Gastrocnemius medialis (tissue), 4 donors: ENCODE results near the gene ZBTB22. TPM values are rescaled to one million over a fixed set of nuclear protein-coding genes. Genes with fewer than 3 reads are reported as not detected.

ENCODE experiments used
- ATAC-seq, 2 donors: fragments of 150-250 bp; one replicate each; pipeline ENCODE4 v1.9.1; 2016
- DNase-seq, 2 donors: peaks; one replicate each; pipeline ENCODE4 v3.0.0-alpha.2; 2019
- H3K27ac ChIP-seq, 4 donors: fragments of 200-600 bp; sonication (generic); 1 replicate in 1 of 4; 2 replicates in 3 of 4; pipeline ENCODE4 v1.5.1; 2016 to 2018; ENCODE audit warnings: mild to moderate bottlenecking in 2 of 4, moderate library complexity in 1 of 4
- H3K27me3 ChIP-seq, 3 donors: fragments of 200-600 bp; sonication (generic) in 2 of 3; 1 replicate in 1 of 3; 2 replicates in 2 of 3; pipeline versions ENCODE4 v1.5.1 to v1.6.0; 2016 to 2019; ENCODE audit warnings: mild to moderate bottlenecking in 1 of 3, moderate library complexity in 1 of 3
- H3K36me3 ChIP-seq, 2 donors: fragments of 200-600 bp; sonication (generic) in 1 of 2; one replicate each; pipeline ENCODE4 v1.5.1; 2017 to 2018
- H3K4me1 ChIP-seq, 2 donors: fragments of 200-600 bp; sonication (generic) in 1 of 2; one replicate each; pipeline ENCODE4 v1.5.1; 2016 to 2017; ENCODE audit warnings: mild to moderate bottlenecking in 2 of 2
- H3K4me3 ChIP-seq, 4 donors: fragments of 200-600 bp; sonication (generic) in 3 of 4; 1 replicate in 1 of 4; 2 replicates in 3 of 4; pipeline ENCODE4 v1.5.1; 2016 to 2019; ENCODE audit warnings: mild to moderate bottlenecking in 2 of 4
- H3K9me3 ChIP-seq, 3 donors: fragments of 200-600 bp; sonication (generic) in 2 of 3; 1 replicate in 1 of 3; 2 replicates in 2 of 3; pipeline ENCODE4 v1.5.1; 2016 to 2019
- POLR2A ChIP-seq, 2 donors: fragments of 450-650 bp; IDR thresholded peaks; one replicate each; pipeline ENCODE4 v1.6.1; 2017; ENCODE audit warnings: antibody characterized with exemption in 2 of 2, mild to moderate bottlenecking in 2 of 2, moderate library complexity in 2 of 2
- in situ Hi-C, 4 donors: fragments of 200-750 bp; cut with MboI; loops; one replicate each; pipeline versions ENCODE4 v1.15.0 to v1.8.0; 2017; ENCODE audit warnings: low sequenced_read_pairs in 4 of 4
- intact Hi-C: fragments of 100-400 bp; cut with DNase I; formaldehyde crosslinking; loops from one replicate; pipeline ENCODE4 v1.15.1; 2023; ENCODE audit warnings: low total_unique reads
- total RNA-seq, 4 donors: library from RNA; depleted of rRNA; stranded (reverse); fragments of >200 nt; gene quantifications; one replicate each; pipeline versions ENCODE4 v1.1.0 to v1.2.3, GENCODE V29; 2016
- TF ChIP-seq, protein P1 (sequence below), 5 experiments: fragments of 450-650 bp in 3 of 5; fragments of 200-600 bp in 2 of 5; sonication (generic) in 2 of 5; IDR thresholded peaks in 4 of 5; conservative IDR thresholded peaks in 1 of 5; 1 replicate in 4 of 5; 2 replicates in 1 of 5; pipeline ENCODE4 v1.5.1; 2016 to 2019; ENCODE audit warnings: antibody characterized with exemption in 5 of 5, mild to moderate bottlenecking in 3 of 5, moderate library complexity in 3 of 5

Gene ZBTB22
- total RNA-seq, 4 donors from 2014 or later = 9.0 to 19.3 (median 16.3) TPM

DNA sequence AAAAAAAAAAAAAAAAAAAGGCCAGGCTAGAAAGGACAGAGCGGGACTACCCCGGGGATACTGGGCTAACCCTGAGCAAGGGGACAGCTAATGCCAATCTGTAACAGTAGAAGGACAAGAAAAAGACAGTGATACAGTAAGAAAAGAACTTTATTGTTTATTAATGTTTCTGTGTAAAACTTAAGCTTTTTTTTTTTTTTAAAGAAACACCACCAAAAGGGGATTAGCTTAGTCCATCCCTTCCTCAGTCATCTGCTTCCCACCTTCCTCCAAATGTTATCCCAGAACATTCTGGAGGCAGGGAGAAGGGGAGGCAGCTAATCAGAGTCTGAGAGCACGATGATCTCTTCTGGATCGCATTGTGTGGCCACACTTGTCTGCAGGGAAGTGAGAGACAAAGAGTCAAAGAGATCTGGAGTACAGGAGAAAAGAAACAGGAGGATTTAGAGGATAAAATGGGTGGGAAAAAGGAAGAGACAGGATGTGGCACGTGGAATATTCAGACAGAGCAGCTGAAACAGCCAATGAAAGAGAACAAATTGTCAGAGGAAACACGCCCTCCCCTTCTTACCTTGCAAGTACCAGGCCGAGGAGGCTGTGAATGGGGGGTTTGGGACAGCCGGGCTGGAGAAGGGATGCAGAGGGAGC lies 1.0 kb upstream of the ZBTB22 start:
- Histone ChIP-seq H3K4me1 (peaks cover 37 to 63% of the 10 kb centered on the region in 2 donors), H3K9me3 (no peaks in the 10 kb centered on the region), H3K27ac (peak overlapping the region; percentile 82 to 93 (median 90)), H3K36me3 (peaks cover 0 to 30% of the 10 kb centered on the region in 2 donors), H3K4me3 (peak overlapping the region; percentile 56 to 70 (median 64)), H3K27me3 (no peaks in the 10 kb centered on the region)
- ATAC-seq (no peak), DNase-seq (no peak)
- TF ChIP-seq POLR2A (IDR thresholded peaks at IDR 0.05) = no peak
- TF ChIP-seq, protein P1, sequence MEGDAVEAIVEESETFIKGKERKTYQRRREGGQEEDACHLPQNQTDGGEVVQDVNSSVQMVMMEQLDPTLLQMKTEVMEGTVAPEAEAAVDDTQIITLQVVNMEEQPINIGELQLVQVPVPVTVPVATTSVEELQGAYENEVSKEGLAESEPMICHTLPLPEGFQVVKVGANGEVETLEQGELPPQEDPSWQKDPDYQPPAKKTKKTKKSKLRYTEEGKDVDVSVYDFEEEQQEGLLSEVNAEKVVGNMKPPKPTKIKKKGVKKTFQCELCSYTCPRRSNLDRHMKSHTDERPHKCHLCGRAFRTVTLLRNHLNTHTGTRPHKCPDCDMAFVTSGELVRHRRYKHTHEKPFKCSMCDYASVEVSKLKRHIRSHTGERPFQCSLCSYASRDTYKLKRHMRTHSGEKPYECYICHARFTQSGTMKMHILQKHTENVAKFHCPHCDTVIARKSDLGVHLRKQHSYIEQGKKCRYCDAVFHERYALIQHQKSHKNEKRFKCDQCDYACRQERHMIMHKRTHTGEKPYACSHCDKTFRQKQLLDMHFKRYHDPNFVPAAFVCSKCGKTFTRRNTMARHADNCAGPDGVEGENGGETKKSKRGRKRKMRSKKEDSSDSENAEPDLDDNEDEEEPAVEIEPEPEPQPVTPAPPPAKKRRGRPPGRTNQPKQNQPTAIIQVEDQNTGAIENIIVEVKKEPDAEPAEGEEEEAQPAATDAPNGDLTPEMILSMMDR (IDR thresholded peaks at IDR 0.05 in 4 of 5, conservative IDR thresholded peaks at IDR 0.05 in 1 of 5) = no peak
- in situ Hi-C loops (no loop called here), intact Hi-C loops (loop anchor here (10.0 kb wide), 2 partner anchors 406 to 1144 kb away; partner anchors contain the start of genes AGPAT1 and RNF5)

DNA sequence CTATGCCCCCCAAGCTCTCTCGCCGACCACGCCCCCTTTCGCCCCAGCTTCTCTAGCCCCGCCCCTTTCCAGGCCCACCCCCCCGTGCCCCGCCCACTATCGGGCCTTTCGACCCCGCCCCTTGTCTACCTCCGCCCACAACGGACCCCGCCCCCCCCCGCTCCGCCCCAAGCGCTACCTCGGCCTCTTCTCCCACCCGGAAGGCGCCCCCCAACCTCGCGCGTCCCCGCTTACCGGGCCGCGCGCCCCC lies 200 bp downstream of the ZBTB22 start:
- Histone ChIP-seq H3K4me1 (peaks cover 40 to 71% of the 10 kb centered on the region in 2 donors), H3K9me3 (no peaks in the 10 kb centered on the region), H3K36me3 (peaks cover 0 to 30% of the 10 kb centered on the region in 2 donors), H3K4me3 (peak overlapping the region; percentile 56 to 70 (median 64)), H3K27me3 (no peaks in the 10 kb centered on the region), H3K27ac (peak overlapping the region; percentile 82 to 93 (median 90))
- DNase-seq = peak; percentile 35 to 48
- TF ChIP-seq POLR2A (IDR thresholded peaks at IDR 0.05) = no peak
- intact Hi-C loops = loop anchor here (1.0 to 10.0 kb wide), 4 partner anchors 18 to 1143 kb away; partner anchors contain the start of genes AGPAT1, BRD2 and RNF5
- no peak for ATAC-seq
- in situ Hi-C loops = no loop called here

DNA sequence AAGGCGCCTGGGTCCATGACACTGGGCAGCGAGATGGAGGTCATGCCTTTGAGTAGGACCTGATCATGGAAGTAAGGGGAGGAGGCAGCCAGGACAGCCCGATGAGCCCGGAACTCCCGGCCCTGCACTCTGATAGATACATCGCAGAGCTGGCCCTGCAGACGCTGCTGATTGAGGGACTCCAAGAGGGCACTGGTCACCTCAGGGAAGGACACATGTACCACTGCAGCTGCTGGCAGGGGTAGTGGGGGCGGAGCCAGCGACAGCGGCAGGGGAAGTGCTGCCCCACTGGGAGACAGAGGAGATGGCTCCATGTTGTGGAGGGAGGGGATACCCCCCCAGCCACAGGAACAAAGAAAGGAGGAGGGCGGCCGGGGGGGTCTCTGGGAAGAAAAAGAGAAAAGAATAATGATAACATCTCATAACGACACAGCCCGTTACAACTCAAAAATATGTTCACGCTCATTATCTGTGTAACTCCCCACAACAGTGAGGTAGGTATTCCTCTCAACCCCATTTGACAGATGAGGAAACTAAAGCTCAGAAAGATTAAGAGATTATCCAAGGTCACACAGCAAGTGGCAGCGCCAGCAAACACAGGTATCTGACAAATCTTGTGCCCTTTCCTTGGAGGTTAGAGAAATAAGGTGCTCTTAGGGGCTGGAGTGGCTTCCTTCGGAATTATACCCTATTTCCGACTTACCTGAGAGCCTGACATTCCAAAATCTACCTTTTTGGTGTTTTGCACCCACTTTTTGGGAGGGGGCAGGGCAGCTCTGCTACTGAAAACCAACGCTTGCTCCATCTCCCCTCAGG lies 733 bp downstream of the ZBTB22 start:
- peaks cover 41 to 72% of the 10 kb centered on the region in 2 donors for H3K4me1 ChIP-seq
- H3K4me3 ChIP-seq = peak overlapping the region; percentile 56 to 70 (median 64)
- TF ChIP-seq POLR2A (IDR thresholded peaks at IDR 0.05) = no peak
- TF ChIP-seq, protein P1 (IDR thresholded peaks at IDR 0.05 in 4 of 5, conservative IDR thresholded peaks at IDR 0.05 in 1 of 5) = no peak
- peak in 1 of 2 donors; percentile 50 for DNase-seq
- peak overlapping the region; percentile 82 to 93 (median 90) for H3K27ac ChIP-seq
- intact Hi-C loops (loop anchor here (1.0 to 10.0 kb wide), 4 partner anchors 18 to 1142 kb away; partner anchors contain the start of genes AGPAT1, BRD2 and RNF5), in situ Hi-C loops (no loop called here)
- no peaks in the 10 kb centered on the region for H3K9me3 ChIP-seq
- no peaks in the 10 kb centered on the region for H3K27me3 ChIP-seq
- no peak for ATAC-seq
- H3K36me3 ChIP-seq = peaks cover 0 to 30% of the 10 kb centered on the region in 2 donors

DNA sequence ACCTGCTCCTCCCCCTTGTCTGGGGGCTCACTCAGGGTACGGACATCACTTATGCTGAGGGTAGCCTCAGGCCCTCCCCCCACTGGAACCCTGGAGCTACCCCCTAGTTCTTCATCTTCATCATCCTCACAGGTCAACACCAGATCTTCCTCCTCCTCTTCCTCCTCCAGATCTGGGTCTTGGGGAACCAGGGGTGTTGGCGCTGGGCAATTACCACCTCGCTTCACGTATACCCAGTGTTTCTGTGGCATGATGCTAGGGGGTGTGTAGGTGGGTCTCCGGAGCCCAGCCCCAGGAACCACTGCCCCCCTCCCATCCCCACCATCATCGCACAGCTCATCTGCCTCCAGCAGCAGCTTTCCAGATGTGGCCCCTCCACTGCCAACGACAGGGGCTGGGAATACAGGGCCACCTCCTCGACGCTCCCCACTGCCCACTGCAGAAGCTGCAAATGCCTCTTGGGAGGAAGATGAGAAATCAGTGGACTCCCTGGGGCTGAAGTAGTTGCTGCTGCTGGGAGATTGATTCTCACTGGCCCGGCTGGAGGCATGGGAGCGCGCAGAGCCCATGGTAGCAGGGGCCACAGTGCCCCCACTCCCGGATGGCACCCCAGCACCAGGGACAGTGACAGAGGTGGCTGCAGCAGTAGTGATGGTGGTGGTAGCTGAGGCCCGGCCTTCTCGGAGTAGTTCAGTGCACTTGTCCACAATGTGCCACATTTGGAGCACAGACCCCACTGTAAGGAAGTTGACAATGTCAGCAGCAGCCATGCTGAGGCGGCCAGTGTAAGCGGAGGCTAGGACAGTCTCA lies 1.5 kb downstream of the ZBTB22 start:
- no peak for TF ChIP-seq POLR2A (IDR thresholded peaks at IDR 0.05)
- TF ChIP-seq, protein P1 (IDR thresholded peaks at IDR 0.05 in 4 of 5, conservative IDR thresholded peaks at IDR 0.05 in 1 of 5) = no peak
- ATAC-seq (no peak), DNase-seq (no peak)
- Histone ChIP-seq H3K4me3 (no peak overlapping the region), H3K27ac (peak overlapping the region; percentile 86 to 94 (median 94)), H3K9me3 (no peaks in the 10 kb centered on the region), H3K27me3 (no peaks in the 10 kb centered on the region), H3K36me3 (peaks cover 0 to 26% of the 10 kb centered on the region in 2 donors), H3K4me1 (peaks cover 33 to 65% of the 10 kb centered on the region in 2 donors)
- intact Hi-C loops (loop anchor here (10.0 kb wide), 2 partner anchors 409 to 1141 kb away; partner anchors contain the start of genes AGPAT1 and RNF5), in situ Hi-C loops (no loop called here)
